ENCODE measurements around the gene PRLR.

The PRLR gene

DNA sequence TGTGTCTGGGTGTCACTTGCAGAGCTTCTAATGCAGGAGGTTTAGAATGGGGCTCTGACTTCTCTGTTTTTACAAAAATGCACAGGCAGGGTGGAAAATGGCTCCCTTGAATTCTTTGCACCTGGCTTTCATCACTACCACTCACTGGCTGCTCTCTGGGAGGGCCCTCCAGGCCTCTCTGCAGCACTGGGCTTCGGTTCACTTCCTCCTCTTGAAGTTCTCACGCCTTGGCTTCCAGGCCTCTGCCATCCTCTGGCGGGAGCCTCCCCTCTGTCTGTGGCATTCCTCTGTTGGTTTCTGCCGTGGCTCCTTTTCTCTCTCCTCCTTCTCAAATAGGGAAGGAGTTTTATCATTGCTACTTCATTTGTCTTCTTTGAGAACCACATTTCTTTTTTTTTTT is 2.8 kb upstream of the PRLR start:
- no peak for ATAC-seq

DNA sequence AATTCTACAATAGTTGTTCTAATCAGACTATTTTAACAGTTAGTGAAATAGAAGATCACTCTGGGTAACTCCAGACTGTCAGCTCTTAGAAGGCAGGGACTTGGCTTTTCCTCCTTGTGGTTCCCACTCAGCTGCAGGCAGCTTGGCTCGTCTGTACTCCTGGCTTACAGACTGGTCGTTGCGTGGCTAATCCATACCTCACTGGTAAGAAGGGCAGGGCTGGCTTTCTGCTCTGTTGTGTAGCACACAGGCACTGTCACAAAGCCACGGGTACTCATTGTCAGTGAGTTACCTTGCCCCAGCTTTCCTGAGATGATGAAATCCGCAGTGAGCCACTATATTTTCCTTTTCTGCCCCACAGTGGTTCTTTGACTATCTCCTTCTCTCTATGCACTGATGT is 1.8 kb upstream of the PRLR start:
- no peak for ATAC-seq

- no peak for ATAC-seq
Observed at GRCh38 chr5:35229076-35230037, 930 bp downstream of the PRLR start.

- ATAC-seq: no peak
Observed at GRCh38 chr5:35228310-35228709, 2.0 kb downstream of the PRLR start.

GRCh38 chr5:35227720-35228119 is 2.6 kb downstream of the PRLR start:
- ATAC-seq: no peak

DNA sequence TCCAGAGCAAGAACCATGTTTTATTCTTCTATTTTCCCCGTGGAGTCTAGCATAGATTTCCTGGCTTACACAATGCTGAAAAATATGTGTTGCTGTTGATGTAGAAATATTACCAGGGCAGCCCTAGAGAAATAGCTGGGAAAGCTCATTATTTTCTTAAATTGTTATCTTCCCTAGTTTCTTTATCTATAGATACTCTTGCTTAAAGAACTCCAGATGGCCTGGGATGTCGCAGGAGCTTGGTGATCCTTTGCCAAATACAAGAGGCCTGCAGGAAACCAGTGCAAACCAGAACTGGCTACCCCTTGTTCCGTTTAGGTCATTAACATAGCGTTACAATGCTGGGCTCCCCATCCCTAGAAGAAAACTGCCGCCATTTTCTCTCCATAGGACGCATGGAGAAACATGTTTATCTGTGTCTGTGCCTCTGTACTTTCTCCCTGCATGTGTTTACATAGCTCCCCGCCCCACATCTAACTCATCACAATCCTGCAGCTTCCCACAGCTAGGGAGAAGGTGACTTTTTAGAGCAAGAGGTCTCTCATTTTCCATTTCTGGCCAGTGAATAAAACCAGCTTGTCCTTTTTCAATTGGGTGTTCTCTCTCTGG is 6.4 kb downstream of the PRLR start:
- ATAC-seq: no peak

GRCh38 chr5:35220967-35221366 is 9.3 kb downstream of the PRLR start:
- no peak for ATAC-seq

DNA sequence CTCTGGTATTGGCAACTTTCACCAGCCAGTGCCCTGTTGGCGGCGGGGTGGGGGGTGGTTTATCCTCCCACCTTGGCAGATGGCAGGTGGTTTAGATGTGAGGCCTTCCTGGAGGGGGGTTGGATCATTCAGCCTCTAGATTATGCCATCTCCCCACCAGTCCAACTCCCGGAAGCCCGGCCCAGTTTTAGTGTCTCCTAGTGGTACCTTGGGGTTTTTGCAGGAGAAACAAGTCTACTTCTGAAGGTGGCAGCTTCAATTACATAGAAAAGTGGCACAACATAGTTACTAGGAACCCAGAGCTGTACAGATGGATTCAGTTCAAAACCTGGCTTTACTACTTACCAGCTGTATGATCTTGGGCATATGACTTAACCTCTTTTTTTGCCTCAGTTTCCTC is 11.3 kb downstream of the PRLR start:
- ATAC-seq: no peak

DNA sequence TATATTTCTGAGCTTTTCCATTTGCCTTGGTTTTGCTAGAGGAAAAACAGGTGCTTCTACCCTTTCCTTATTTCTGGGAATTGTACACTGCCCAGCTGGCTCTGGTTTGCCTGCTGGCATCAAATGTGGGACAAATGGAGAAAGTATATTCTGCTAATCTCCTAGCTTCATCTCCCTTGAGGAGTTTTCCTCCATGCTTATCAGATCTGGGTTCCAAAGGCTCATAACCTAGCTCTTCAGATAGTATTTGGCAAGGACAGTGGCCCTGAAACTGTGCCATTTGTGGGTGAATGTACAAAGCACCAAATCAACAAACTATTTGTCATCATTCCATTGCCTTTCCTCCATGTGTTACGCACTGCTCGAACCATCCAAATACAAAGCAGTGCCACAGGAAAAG is 16.2 kb downstream of the PRLR start:
- ATAC-seq: no peak

GRCh38 chr5:35213608-35214007 is 16.7 kb downstream of the PRLR start:
- ATAC-seq: no peak

DNA sequence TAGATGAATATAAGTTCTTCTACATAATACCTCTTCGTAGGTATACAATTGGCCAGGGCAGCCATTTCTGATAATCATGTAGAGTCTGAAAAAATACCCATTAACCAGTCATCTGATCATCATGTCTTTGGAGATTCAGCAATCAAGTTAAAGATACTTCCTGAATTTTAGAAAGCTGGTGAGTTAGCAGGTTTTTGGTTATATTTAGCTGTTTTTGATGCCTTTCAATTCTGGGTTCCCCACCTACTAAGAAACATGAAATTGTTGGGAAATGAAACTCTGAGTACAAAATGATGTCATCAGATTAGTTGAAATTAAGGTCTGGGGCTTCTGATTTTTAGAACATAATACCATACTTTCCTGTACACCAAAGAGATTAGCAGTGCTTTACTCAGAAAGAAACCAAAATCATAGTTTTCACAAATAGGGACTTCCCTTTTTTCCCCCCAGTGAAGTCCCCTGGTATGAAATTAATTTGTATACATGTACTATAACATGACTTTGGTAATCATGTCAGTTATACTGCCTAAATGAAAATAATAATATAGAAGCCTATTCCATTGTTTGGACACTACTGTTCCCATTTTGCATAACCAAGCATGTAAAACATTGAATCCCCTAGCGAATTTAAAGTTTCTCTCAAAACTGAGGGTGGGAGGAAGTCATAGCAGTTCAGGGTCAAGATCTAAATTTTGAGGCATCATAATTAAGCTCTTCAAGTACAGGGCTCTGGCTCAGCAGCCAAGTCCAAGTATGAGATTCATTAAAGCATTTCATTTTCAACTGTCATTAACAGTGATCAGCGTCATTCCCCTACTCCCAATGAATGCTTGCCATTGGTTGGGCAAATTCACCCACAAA is 17.9 kb downstream of the PRLR start:
- ATAC-seq: no peak

DNA sequence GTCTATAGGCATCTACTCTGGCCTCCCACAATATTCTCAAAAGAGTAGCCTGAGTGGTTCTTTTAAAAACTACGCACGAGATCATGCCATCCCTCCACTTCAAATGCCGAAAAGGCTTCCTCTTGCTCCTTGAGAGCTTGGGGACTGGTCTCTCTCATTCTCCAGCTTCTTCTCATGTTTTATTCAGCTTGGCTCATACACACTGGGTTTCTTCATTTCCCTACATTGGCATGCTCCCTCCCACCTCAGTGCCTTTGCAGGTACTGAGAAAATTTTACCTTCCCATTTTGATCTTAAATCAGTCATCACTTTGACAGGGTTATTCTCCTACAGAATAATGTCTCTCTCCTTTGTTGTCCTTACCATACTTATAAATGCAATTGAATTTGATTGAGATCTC is 20.4 kb downstream of the PRLR start:
- ATAC-seq: no peak

DNA sequence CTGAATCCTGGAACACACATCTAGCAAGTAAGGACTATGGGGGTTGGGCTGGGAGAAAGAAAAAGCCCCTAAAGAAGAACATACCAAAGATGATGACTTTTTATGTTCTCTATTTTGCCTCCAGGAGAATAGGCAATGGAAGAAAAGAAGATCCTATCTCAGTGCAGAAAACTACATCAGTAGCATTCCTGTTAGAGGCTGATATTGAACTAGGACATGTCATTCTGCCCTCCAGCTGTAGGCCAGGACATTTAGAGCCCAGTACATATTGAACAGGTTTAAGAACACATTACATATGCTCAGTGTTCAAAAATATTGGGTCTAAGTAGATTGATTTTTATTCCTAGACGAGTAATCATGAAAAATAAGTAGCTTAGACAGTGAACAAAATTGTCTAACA is 24.7 kb downstream of the PRLR start:
- no peak for ATAC-seq

DNA sequence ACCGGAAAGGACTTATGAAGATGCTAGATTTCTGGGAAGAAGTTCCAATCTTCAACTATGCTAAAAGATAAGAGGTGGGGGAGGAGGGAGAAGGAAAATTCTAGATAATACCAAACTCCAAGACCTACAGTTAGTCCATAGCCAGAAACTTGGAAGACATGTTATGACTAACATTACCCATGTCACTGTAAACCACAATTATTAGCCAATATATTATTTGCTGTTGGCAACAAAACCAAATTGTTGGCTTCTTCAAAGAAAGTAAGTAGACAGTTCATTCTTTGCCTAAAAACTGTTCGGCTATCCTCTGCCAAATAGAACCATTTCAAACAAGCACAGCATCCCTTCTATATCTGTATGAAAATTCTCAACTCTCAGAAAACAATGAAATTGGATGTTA is 25.1 kb downstream of the PRLR start:
- ATAC-seq: no peak

- ATAC-seq: no peak
Observed at GRCh38 chr5:35203403-35203802, 26.9 kb downstream of the PRLR start.

- no peak for ATAC-seq
Observed at GRCh38 chr5:35202319-35203111, 27.8 kb downstream of the PRLR start.

- no peak for ATAC-seq
Observed at GRCh38 chr5:35201291-35201690, 29.0 kb downstream of the PRLR start.

DNA sequence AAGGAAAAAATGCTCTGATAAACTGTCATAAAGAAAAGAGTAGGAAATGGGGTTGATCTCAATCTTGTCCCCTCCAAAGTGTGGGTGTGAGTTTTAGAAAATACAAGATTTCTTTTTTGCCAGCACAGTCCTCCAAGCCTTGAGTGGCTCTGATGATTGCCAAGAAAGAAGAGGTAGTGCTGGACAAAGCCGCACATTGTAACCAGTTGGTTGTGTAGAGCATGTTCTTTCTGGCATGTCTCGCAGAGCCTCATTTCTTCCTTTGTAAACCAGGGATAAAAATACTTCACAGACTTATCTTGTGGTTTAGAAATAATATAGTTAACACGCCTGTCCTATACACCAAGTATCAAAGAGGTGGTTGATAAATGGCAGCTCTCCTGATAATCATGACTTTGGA is 30.4 kb downstream of the PRLR start:
- no peak for ATAC-seq

- ATAC-seq: no peak
Observed at GRCh38 chr5:35198686-35199085, 31.6 kb downstream of the PRLR start.

DNA sequence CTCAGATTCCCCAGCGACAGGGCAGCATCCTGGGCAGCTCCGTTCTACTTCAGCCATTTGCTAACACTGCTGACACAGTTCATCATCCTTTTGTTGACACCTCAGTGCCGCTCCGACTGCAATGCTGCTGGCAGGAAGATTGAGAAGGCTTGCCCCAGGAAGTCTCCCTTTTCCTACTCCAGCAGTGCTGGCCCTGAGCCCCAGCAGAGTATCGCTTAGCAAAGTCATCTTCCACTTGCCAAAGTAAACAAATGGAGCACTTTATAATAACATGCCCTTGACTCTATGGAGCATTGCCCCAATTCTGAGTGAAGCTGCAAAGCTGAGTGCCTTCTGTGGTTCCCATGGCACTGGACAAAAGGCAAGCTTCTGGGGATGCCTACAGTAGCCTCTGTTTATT is 32.2 kb downstream of the PRLR start:
- ATAC-seq: no peak

- no peak for ATAC-seq
Observed at GRCh38 chr5:35197351-35197750, 32.9 kb downstream of the PRLR start.

- ATAC-seq: no peak
Observed at GRCh38 chr5:35195472-35195852, 34.8 kb downstream of the PRLR start.

Measured in activated CD4-positive, CD25-positive, alpha-beta regulatory T cell treated with anti-CD3 and anti-CD28 coated beads, Interleukin-2, amount 50 U/mL, for 24 hours (primary cell).